Measurements from ENCODE around the gene NLGN1.

The NLGN1 gene

GRCh38 chr3:173743516-173743915 lies 346.0 kb downstream of the NLGN1 start:
- no peak for TF ChIP-seq REST (IDR thresholded peaks at IDR 0.05; ENCODE audit: insufficient read depth in 1 of 2, low read depth in 2 of 2, low read length in 2 of 2)
- TF ChIP-seq TAF1 (IDR thresholded peaks at IDR 0.05; ENCODE audit: borderline replicate concordance, insufficient read depth, low read length), result no peak
- no peak for TF ChIP-seq POLR2AphosphoS5 (IDR thresholded peaks at IDR 0.05; ENCODE audit: low read depth, low read length)
- TF ChIP-seq SIN3A (IDR thresholded peaks at IDR 0.05; ENCODE audit: borderline replicate concordance, insufficient read depth, low read length), result no peak
- TF ChIP-seq FOXP2 (optimal IDR thresholded peaks at IDR 0.05; ENCODE audit: borderline replicate concordance, extremely low read depth, extremely low read length, insufficient read depth), result no peak

GRCh38 chr3:173744479-173744878 lies 346.9 kb downstream of the NLGN1 start:
- TF ChIP-seq POLR2AphosphoS5 (IDR thresholded peaks at IDR 0.05; ENCODE audit: low read depth, low read length) (no peak), FOXP2 (optimal IDR thresholded peaks at IDR 0.05; ENCODE audit: borderline replicate concordance, extremely low read depth, extremely low read length, insufficient read depth) (no peak), SIN3A (IDR thresholded peaks at IDR 0.05; ENCODE audit: borderline replicate concordance, insufficient read depth, low read length) (no peak), TAF1 (IDR thresholded peaks at IDR 0.05; ENCODE audit: borderline replicate concordance, insufficient read depth, low read length) (no peak), REST (IDR thresholded peaks at IDR 0.05; ENCODE audit: insufficient read depth in 1 of 2, low read depth in 2 of 2, low read length in 2 of 2) (no peak)

GRCh38 chr3:173744895-173745294 lies 347.4 kb downstream of the NLGN1 start:
- TF ChIP-seq POLR2AphosphoS5 (IDR thresholded peaks at IDR 0.05; ENCODE audit: low read depth, low read length) (no peak), FOXP2 (optimal IDR thresholded peaks at IDR 0.05; ENCODE audit: borderline replicate concordance, extremely low read depth, extremely low read length, insufficient read depth) (no peak), REST (IDR thresholded peaks at IDR 0.05; ENCODE audit: insufficient read depth in 1 of 2, low read depth in 2 of 2, low read length in 2 of 2) (no peak), SIN3A (IDR thresholded peaks at IDR 0.05; ENCODE audit: borderline replicate concordance, insufficient read depth, low read length) (no peak), TAF1 (IDR thresholded peaks at IDR 0.05; ENCODE audit: borderline replicate concordance, insufficient read depth, low read length) (no peak)

GRCh38 chr3:173745952-173746682 lies 348.6 kb downstream of the NLGN1 start:
- TF ChIP-seq REST (IDR thresholded peaks at IDR 0.05; ENCODE audit: insufficient read depth in 1 of 2, low read depth in 2 of 2, low read length in 2 of 2) (no peak), SIN3A (IDR thresholded peaks at IDR 0.05; ENCODE audit: borderline replicate concordance, insufficient read depth, low read length) (no peak), TAF1 (IDR thresholded peaks at IDR 0.05; ENCODE audit: borderline replicate concordance, insufficient read depth, low read length) (no peak), FOXP2 (optimal IDR thresholded peaks at IDR 0.05; ENCODE audit: borderline replicate concordance, extremely low read depth, extremely low read length, insufficient read depth) (no peak), POLR2AphosphoS5 (IDR thresholded peaks at IDR 0.05; ENCODE audit: low read depth, low read length) (no peak)
